Type B pancreatic cell (in vitro differentiated cells): ENCODE results near the gene MIPEP. TPM values are rescaled to one million over a fixed set of nuclear protein-coding genes. Genes with fewer than 3 reads are reported as not detected.
A peak's percentile ranks its signal among the peaks of the same experiment; 100 is the strongest.

Experiments
- DNase-seq: peaks from one replicate; pipeline ENCODE4 v3.0.0; 2021; ENCODE audit warnings: mixed read lengths; ENCODE audit not compliant: unreplicated experiment; ENCODE audit errors: extremely low spot score
- H3K27ac Mint-ChIP-seq: 2 replicates; pipeline ENCODE4 v1.8.0; 2021; ENCODE audit warnings: mild to moderate bottlenecking, mixed read lengths
- H3K27me3 Mint-ChIP-seq: 2 replicates; pipeline ENCODE4 v1.8.0; 2021; ENCODE audit warnings: mixed read lengths
- H3K36me3 Mint-ChIP-seq: 2 replicates; pipeline ENCODE4 v1.8.0; 2021; ENCODE audit warnings: mixed read lengths
- H3K4me1 Mint-ChIP-seq: one replicate; pipeline ENCODE4 v1.8.0; 2021; ENCODE audit warnings: mixed read lengths; ENCODE audit not compliant: unreplicated experiment
- H3K4me3 Mint-ChIP-seq: 2 replicates; pipeline ENCODE4 v1.8.0; 2021; ENCODE audit warnings: mild to moderate bottlenecking, mixed read lengths
- H3K9me3 Mint-ChIP-seq: 2 replicates; pipeline ENCODE4 v1.8.0; 2021; ENCODE audit warnings: mixed read lengths
- CTCF ChIP-seq: fragments of 200-600 bp; sonication (generic); conservative IDR thresholded peaks from 2 replicates; pipeline ENCODE4 v1.5.0; 2021; ENCODE audit warnings: antibody characterized with exemption, mild to moderate bottlenecking
- total RNA-seq: library from RNA; stranded (reverse); gene quantifications from 2 replicates; pipeline ENCODE4 v1.2.1, GENCODE V29; 2021; ENCODE audit warnings: low replicate concordance

Gene MIPEP
- total RNA-seq, 1 donor from 2014 or later: 29.9 TPM

GRCh38 chr13:23735329-23735728 is 153.9 kb downstream of the MIPEP start:
- peaks cover 10% of the 10 kb centered on the region for H3K4me1 Mint-ChIP-seq
- no peak for TF ChIP-seq CTCF
- H3K27ac Mint-ChIP-seq: peak overlapping the region; percentile 5
- H3K36me3 Mint-ChIP-seq: peaks cover 11% of the 10 kb centered on the region
- no peak for DNase-seq
- H3K27me3 Mint-ChIP-seq: no peaks in the 10 kb centered on the region
- H3K9me3 Mint-ChIP-seq: no peaks in the 10 kb centered on the region
- no peak overlapping the region for H3K4me3 Mint-ChIP-seq

GRCh38 chr13:23731709-23732108 is 157.5 kb downstream of the MIPEP start:
- no peak for DNase-seq
- H3K4me1 Mint-ChIP-seq: peaks cover 8% of the 10 kb centered on the region
- H3K27me3 Mint-ChIP-seq: no peaks in the 10 kb centered on the region
- H3K36me3 Mint-ChIP-seq: peaks cover 19% of the 10 kb centered on the region
- H3K27ac Mint-ChIP-seq: no peak overlapping the region
- no peaks in the 10 kb centered on the region for H3K9me3 Mint-ChIP-seq
- H3K4me3 Mint-ChIP-seq: no peak overlapping the region
- TF ChIP-seq CTCF: no peak

GRCh38 chr13:23730251-23730650 is 158.9 kb downstream of the MIPEP start:
- no peak for DNase-seq
- Mint-ChIP-seq H3K4me1 (peaks cover 4% of the 10 kb centered on the region), H3K27me3 (no peaks in the 10 kb centered on the region)

GRCh38 chr13:23729531-23729930 is 159.7 kb downstream of the MIPEP start:
- H3K36me3 Mint-ChIP-seq: peaks cover 14% of the 10 kb centered on the region
- H3K4me3 Mint-ChIP-seq: no peak overlapping the region
- peak overlapping the region; percentile 39 for H3K27ac Mint-ChIP-seq
- peaks cover 4% of the 10 kb centered on the region for H3K4me1 Mint-ChIP-seq
- no peak for TF ChIP-seq CTCF
- H3K27me3 Mint-ChIP-seq: no peaks in the 10 kb centered on the region
- no peak for DNase-seq
- no peaks in the 10 kb centered on the region for H3K9me3 Mint-ChIP-seq

More at GRCh38 chr13:23730251-23730650, 158.9 kb downstream of the MIPEP start:
- Mint-ChIP-seq H3K27ac (no peak overlapping the region), H3K9me3 (no peaks in the 10 kb centered on the region), H3K4me3 (no peak overlapping the region), H3K36me3 (peaks cover 15% of the 10 kb centered on the region)
- no peak for TF ChIP-seq CTCF

GRCh38 chr13:23728807-23729206 is 160.4 kb downstream of the MIPEP start:
- H3K4me1 Mint-ChIP-seq: peaks cover 6% of the 10 kb centered on the region
- H3K4me3 Mint-ChIP-seq: no peak overlapping the region
- no peaks in the 10 kb centered on the region for H3K27me3 Mint-ChIP-seq
- TF ChIP-seq CTCF: no peak
- no peaks in the 10 kb centered on the region for H3K9me3 Mint-ChIP-seq
- DNase-seq: no peak
- H3K27ac Mint-ChIP-seq: peak overlapping the region; percentile 39
- peaks cover 14% of the 10 kb centered on the region for H3K36me3 Mint-ChIP-seq

- peaks cover 8% of the 10 kb centered on the region for H3K36me3 Mint-ChIP-seq
- peaks cover 20% of the 10 kb centered on the region for H3K4me1 Mint-ChIP-seq
- no peak for DNase-seq
- no peak for TF ChIP-seq CTCF
- H3K4me3 Mint-ChIP-seq: no peak overlapping the region
- H3K27ac Mint-ChIP-seq: no peak overlapping the region
- no peaks in the 10 kb centered on the region for H3K9me3 Mint-ChIP-seq
- no peaks in the 10 kb centered on the region for H3K27me3 Mint-ChIP-seq
Measured at GRCh38 chr13:23725922-23726321, 163.3 kb downstream of the MIPEP start.
